ENCODE results near the gene FILIP1. TPM values are rescaled to one million over a fixed set of nuclear protein-coding genes. Genes with fewer than 3 reads are reported as not detected.

The FILIP1 gene
- total and polyA plus RNA-seq, 2 of the 8 experiments (the other 6 are each of a cell fraction or from before 2014, with no cell fraction given): 2.4 to 5.7 TPM

GRCh38 chr6:75421316-75422023, 72.1 kb downstream of the FILIP1 start:
- Histone ChIP-seq H3K56ac (replicated peaks; ENCODE audit: insufficient read length, low read depth, low read length) (no peak overlapping the region), H2BK12ac (ENCODE audit: low read depth, low read length) (no peak overlapping the region), H3K9ac (replicated peaks in 1 of 4; ENCODE audit: extremely low read depth in 1 of 4, low read depth in 3 of 4, low read length in 3 of 4) (no peak overlapping the region), H2BK20ac (ENCODE audit: low read length) (no peak overlapping the region), H2BK15ac (ENCODE audit: low read length) (peak overlapping the region; percentile 73; the same call in 1 of the 2 replicates), H3K36me3 (ENCODE audit: control insufficient read depth in 2 of 4, insufficient read depth in 4 of 4, low read length in 3 of 4) (no peaks in the 10 kb centered on the region; a peak in 1 of 8 replicates), H3K4me2 (ENCODE audit: insufficient read depth in 1 of 2, low read depth in 2 of 2, low read length in 2 of 2) (no peak overlapping the region), H2AFZ (ENCODE audit: low read length) (peak overlapping the region; percentile 57; the same call in 1 of the 2 replicates), H3K4me3 (ENCODE audit: extremely low read depth in 1 of 4, insufficient read depth in 2 of 4, low read depth in 3 of 4, low read length in 4 of 4) (no peak overlapping the region), H3K79me1 (ENCODE audit: low read depth, low read length) (no peaks in the 10 kb centered on the region), H2AK5ac (ENCODE audit: low read depth, low read length) (no peak overlapping the region), H3K27me3 (replicated peaks in 1 of 4; ENCODE audit: control insufficient read depth in 3 of 4, extremely low read depth in 1 of 4, insufficient read depth in 3 of 4, low read length in 3 of 4) (no peaks in the 10 kb centered on the region), H3K18ac (ENCODE audit: extremely low read depth, low read length) (no peak overlapping the region), H3K23ac (ENCODE audit: insufficient read length) (no peak overlapping the region), H3K23me2 (ENCODE audit: low read depth, low read length) (no peaks in the 10 kb centered on the region), H3K4ac (replicated peaks; ENCODE audit: insufficient read length, low read depth, low read length) (no peak overlapping the region), H2BK5ac (ENCODE audit: low read depth, low read length) (no peak overlapping the region), H3K27ac (ENCODE audit: low read depth, low read length) (no peak overlapping the region), H4K8ac (ENCODE audit: extremely low read depth, insufficient read depth, low read length) (no peak overlapping the region), H4K5ac (ENCODE audit: insufficient read length, low read depth, low read length) (no peak overlapping the region), H2BK120ac (replicated peaks; ENCODE audit: low read depth, low read length) (peak overlapping the region; percentile 82), H4K91ac (replicated peaks; ENCODE audit: insufficient read length, low read length) (no peak overlapping the region), H4K20me1 (replicated peaks in 1 of 2; ENCODE audit: control insufficient read depth in 1 of 2, insufficient read depth in 2 of 2, low read length in 2 of 2) (no peaks in the 10 kb centered on the region), H3K14ac (ENCODE audit: insufficient read length) (no peak overlapping the region), H3K4me1 (replicated peaks in 1 of 4; ENCODE audit: control insufficient read depth in 3 of 4, insufficient read depth in 4 of 4, low read length in 3 of 4) (no peaks in the 10 kb centered on the region), H3K79me2 (ENCODE audit: control insufficient read depth in 1 of 2, insufficient read depth in 2 of 2, low read length in 2 of 2) (no peaks in the 10 kb centered on the region), H3K9me3 (ENCODE audit: insufficient read depth in 2 of 2, low read depth in 1 of 2, low read length in 1 of 2) (no peaks in the 10 kb centered on the region)
- ChIA-PET CTCF (ENCODE audit: partially characterized antibody) (no interaction called here), POLR2A (ENCODE audit: partially characterized antibody) (no interaction called here)
- TF ChIP-seq TEAD4 (IDR thresholded peaks at IDR 0.05; ENCODE audit: low read depth, low read length) (no peak), CTCF (IDR thresholded peaks at IDR 0.05; ENCODE audit: control extremely low read depth in 1 of 3, insufficient read depth in 1 of 3, low read depth in 1 of 3, low read length in 3 of 3) (no peak), NRF1 (IDR thresholded peaks at IDR 0.05; ENCODE audit: low read depth, low read length) (no peak), KDM5A (IDR thresholded peaks at IDR 0.05; ENCODE audit: low read length) (no peak), HDAC6 (IDR thresholded peaks at IDR 0.05; ENCODE audit: low read depth, low read length) (no peak), JUN (IDR thresholded peaks at IDR 0.05; ENCODE audit: low read depth, low read length) (no peak), GTF2F1 (IDR thresholded peaks at IDR 0.05; ENCODE audit: borderline replicate concordance, low read depth, low read length) (no peak)
- no peak for FAIRE-seq
- no peak for DNase-seq (ENCODE audit: low read depth in 1 of 2, low spot score in 2 of 2)
- whole genome bisulfite sequencing, 2 experiments (ENCODE audit: extremely low coverage in 1 of 2, insufficient coverage in 1 of 2, insufficient read length in 1 of 2, insufficient replicate concordance in 2 of 2, low coverage in 1 of 2, low lambda C conversion rate in 2 of 2, missing lambda C conversion rate in 1 of 2): 90% methylated on average over 11 of the region's 11 CpGs; no CpG with 5 or more reads in 1 of the 2 experiments

All from H1 (cell line).